Liver (tissue), 9 donors: ENCODE results near the gene ZFX. TPM values are rescaled to one million over a fixed set of nuclear protein-coding genes. Genes with fewer than 3 reads are reported as not detected.
A peak's percentile ranks its signal among the peaks of the same experiment; 100 is the strongest.

Experiments used
- DNase-seq: peaks from one replicate; pipeline ENCODE4 v3.0.0-alpha.2; 2017; ENCODE audit warnings: low spot score
- H3K27ac ChIP-seq, 2 donors: one replicate each; pipeline ENCODE4 v1.7.0; 2013; ENCODE audit warnings: inconsistent platforms in 2 of 2, low read length in 2 of 2, control low read depth in 1 of 2, low read depth in 1 of 2, mild to moderate bottlenecking in 1 of 2
- H3K27me3 ChIP-seq, 4 donors: one replicate each; pipeline versions ENCODE4 v1.6.1 to v1.7.0; 2013; ENCODE audit warnings: low read length in 3 of 4, inconsistent platforms in 1 of 4, mild to moderate bottlenecking in 1 of 4, moderate library complexity in 1 of 4; ENCODE audit not compliant: control insufficient read depth in 4 of 4, insufficient read depth in 4 of 4
- H3K36me3 ChIP-seq, 4 donors: one replicate each; pipeline versions ENCODE4 v1.6.1 to v1.7.0; 2013; ENCODE audit warnings: low read length in 3 of 4, mild to moderate bottlenecking in 3 of 4, low read depth in 1 of 4, moderate library complexity in 1 of 4; ENCODE audit not compliant: control insufficient read depth in 4 of 4, insufficient read depth in 3 of 4
- H3K4me1 ChIP-seq, 4 donors: one replicate each; pipeline versions ENCODE4 v1.6.1 to v1.7.0; 2013; ENCODE audit warnings: low read length in 3 of 4, mild to moderate bottlenecking in 3 of 4, moderate library complexity in 1 of 4; ENCODE audit not compliant: control insufficient read depth in 4 of 4, insufficient read depth in 4 of 4
- H3K4me3 ChIP-seq, 3 donors: one replicate each; pipeline versions ENCODE4 v1.6.1 to v1.7.0; 2013; ENCODE audit warnings: low read length in 3 of 3, control low read depth in 1 of 3, low read depth in 1 of 3, mild to moderate bottlenecking in 1 of 3
- H3K9ac ChIP-seq, 2 donors: one replicate each; pipeline ENCODE4 v1.7.0; 2013; ENCODE audit warnings: low read length in 2 of 2, mild to moderate bottlenecking in 2 of 2, moderate library complexity in 2 of 2, control low read depth in 1 of 2, low read depth in 1 of 2
- H3K9me3 ChIP-seq, 4 donors: one replicate each; pipeline versions ENCODE4 v1.6.1 to v1.7.0; 2013; ENCODE audit warnings: low read length in 3 of 4; ENCODE audit not compliant: control insufficient read depth in 4 of 4
- EGR1 ChIP-seq, 2 donors: IDR thresholded peaks; 2 replicates each; pipeline ENCODE4 v1.6.1; 2016 to 2018; ENCODE audit warnings: antibody characterized with exemption in 2 of 2, low read depth in 2 of 2
- FOXA2 ChIP-seq: IDR thresholded peaks from 2 replicates; pipeline ENCODE4 v1.6.1; 2016; ENCODE audit warnings: antibody characterized with exemption
- HNF4A ChIP-seq, 2 donors: conservative IDR thresholded peaks; 2 replicates each; pipeline ENCODE4 v1.6.1; 2016; ENCODE audit warnings: antibody characterized with exemption in 2 of 2, mild to moderate bottlenecking in 2 of 2
- HNF4G ChIP-seq: IDR thresholded peaks from 2 replicates; pipeline ENCODE4 v1.6.1; 2016; ENCODE audit warnings: antibody characterized with exemption
- JUND ChIP-seq, 2 donors: IDR thresholded peaks; 2 replicates each; pipeline ENCODE4 v1.6.1; 2016; ENCODE audit warnings: antibody characterized with exemption in 2 of 2
- NR2F2 ChIP-seq: IDR thresholded peaks from 2 replicates; pipeline ENCODE4 v1.6.1; 2016; ENCODE audit warnings: antibody characterized with exemption
- RAD21 ChIP-seq, 2 donors: IDR thresholded peaks; 2 replicates each; pipeline ENCODE4 v1.6.1; 2016; ENCODE audit warnings: antibody characterized with exemption in 2 of 2, mild to moderate bottlenecking in 2 of 2
- RXRA ChIP-seq, 2 donors: IDR thresholded peaks; 2 replicates each; pipeline ENCODE4 v1.6.1; 2017 to 2018; ENCODE audit warnings: antibody characterized with exemption in 2 of 2, mild to moderate bottlenecking in 1 of 2
- TAF1 ChIP-seq: conservative IDR thresholded peaks from 2 replicates; pipeline ENCODE4 v1.6.1; 2016; ENCODE audit warnings: antibody characterized with exemption, mild to moderate bottlenecking
- WGBS: extraction: QIAGEN DNeasy Blood & Tissue Kit; methylation state at CpG from one replicate; pipeline ENCODE4 v1.1.7; 2013; 5-methylcytosine and 5-hydroxymethylcytosine counted together
- polyA plus RNA-seq, 2 donors: library from polyadenylated mRNA; stranded (reverse) in 1 of 2; unstranded in 1 of 2; fragments of 200-250 nt in 1 of 2; fragments of >200 nt in 1 of 2; fragmentation: Nextera tagmentation in 1 of 2; extraction: Ambion mirVana in 1 of 2; gene quantifications; one replicate each; pipeline versions ENCODE4 v1.2.1 to v1.2.3, GENCODE V29; 2013 to 2015
- total RNA-seq, 2 donors: library from RNA; depleted of rRNA; stranded (reverse); fragments of >200 nt; gene quantifications; one replicate each; pipeline ENCODE4 v1.2.3, GENCODE V29; 2014
- TF ChIP-seq, protein P1 (sequence below): IDR thresholded peaks from 2 replicates; pipeline ENCODE4 v1.6.1; 2016; ENCODE audit warnings: antibody characterized with exemption
- TF ChIP-seq, protein P2 (sequence below): IDR thresholded peaks from 2 replicates; pipeline ENCODE4 v1.6.1; 2016; ENCODE audit warnings: antibody characterized with exemption
- TF ChIP-seq, protein P3 (sequence below): fragments of 150-350 bp; IDR thresholded peaks from 2 replicates; pipeline ENCODE4 v1.5.1; 2017; ENCODE audit warnings: improper control_type of control experiment, low read depth, low read length; ENCODE audit not compliant: missing input control
- TF ChIP-seq, protein P4 (sequence below): IDR thresholded peaks from 2 replicates; pipeline ENCODE4 v1.6.1; 2016; ENCODE audit warnings: antibody characterized with exemption, mild to moderate bottlenecking
- TF ChIP-seq, protein P5 (sequence below): IDR thresholded peaks from 2 replicates; pipeline ENCODE4 v1.6.1; 2016; ENCODE audit warnings: antibody characterized with exemption
- donor health status: healthy.
- donor health status: healthy.
- donor health status: healthy.
- donor health status: healthy.
- donor health status: healthy.

The ZFX gene
- 10 to 100 TPM; 28.2 to 50.0 TPM for total RNA-seq
- 1 to 10 TPM; 3.8 to 9.7 TPM for polyA plus RNA-seq

DNA sequence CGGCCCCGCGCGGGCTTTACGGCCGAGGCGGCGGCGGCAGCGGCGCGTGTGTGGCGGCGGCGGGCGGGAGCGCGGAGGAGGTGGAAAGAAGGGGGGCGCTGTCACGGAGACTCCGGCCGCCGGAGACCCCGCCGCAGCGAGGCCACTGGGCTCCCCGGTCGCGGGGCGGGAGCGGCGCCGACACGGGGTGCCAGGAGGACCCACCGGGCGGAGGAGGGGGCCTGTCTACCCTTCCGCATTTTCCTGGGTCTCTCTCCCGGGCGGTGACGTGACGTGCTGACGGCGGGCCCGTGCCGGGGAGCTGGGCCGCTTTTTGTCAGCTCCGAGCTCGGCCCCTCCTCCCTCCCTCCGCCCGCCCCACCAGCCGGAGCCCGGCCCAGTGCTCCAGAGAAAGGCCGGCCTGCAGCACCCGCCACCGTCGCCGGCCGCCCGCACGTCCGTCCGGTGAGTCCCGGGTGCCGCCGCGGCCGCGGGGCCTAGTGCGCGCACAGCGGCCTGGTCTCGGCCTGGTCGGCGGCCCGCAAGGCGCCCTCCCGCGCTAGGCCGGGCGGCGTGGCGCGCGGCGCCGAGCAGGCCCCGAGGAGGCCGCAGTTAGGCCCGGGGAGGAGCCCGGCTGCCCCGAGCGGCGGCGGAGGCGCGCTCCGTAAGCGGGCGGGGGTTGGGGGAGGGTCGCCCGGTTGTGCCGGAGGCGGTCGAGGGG is at the start of gene ZFX:
Gene ZFX (plus strand): TSS at position 379 of the 700 bp plus-strand sequence. CDS start 23,014 bp downstream, outside the sequence.
- under 1% methylated on average over 100 of the region's 104 CpGs for WGBS
- H3K4me1 ChIP-seq: peaks cover 5 to 62% (median 56%) of the 10 kb centered on the region in 4 donors
- H3K9ac ChIP-seq: peak within 1 kb of the TSS; percentile 97 to 98
- peak within 1 kb of the TSS; percentile 75 to 94 (median 85) for H3K4me3 ChIP-seq
- peak within 1 kb of the TSS; percentile 90 to 99 for H3K27ac ChIP-seq
- H3K9me3 ChIP-seq: no peaks in the 10 kb centered on the region
- peak; percentile 67 for DNase-seq
- peaks cover 0 to 3% (median 0%) of the 10 kb centered on the region in 4 donors for H3K36me3 ChIP-seq
- no peaks in the 10 kb centered on the region for H3K27me3 ChIP-seq
- TF ChIP-seq, protein P1, sequence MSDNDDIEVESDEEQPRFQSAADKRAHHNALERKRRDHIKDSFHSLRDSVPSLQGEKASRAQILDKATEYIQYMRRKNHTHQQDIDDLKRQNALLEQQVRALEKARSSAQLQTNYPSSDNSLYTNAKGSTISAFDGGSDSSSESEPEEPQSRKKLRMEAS: no peak
- TF ChIP-seq NR2F2 (no peak), FOXA2 (no peak), RAD21 (IDR thresholded peaks at IDR 0.05) (no peak), TAF1 (no peak), EGR1 (IDR thresholded peaks at IDR 0.05; ENCODE audit: low read depth in 2 of 2) (no peak), HNF4A (conservative IDR thresholded peaks at IDR 0.05) (no peak), HNF4G (no peak), RXRA (IDR thresholded peaks at IDR 0.05) (no peak), JUND (IDR thresholded peaks at IDR 0.05) (no peak)
- TF ChIP-seq, protein P2, sequence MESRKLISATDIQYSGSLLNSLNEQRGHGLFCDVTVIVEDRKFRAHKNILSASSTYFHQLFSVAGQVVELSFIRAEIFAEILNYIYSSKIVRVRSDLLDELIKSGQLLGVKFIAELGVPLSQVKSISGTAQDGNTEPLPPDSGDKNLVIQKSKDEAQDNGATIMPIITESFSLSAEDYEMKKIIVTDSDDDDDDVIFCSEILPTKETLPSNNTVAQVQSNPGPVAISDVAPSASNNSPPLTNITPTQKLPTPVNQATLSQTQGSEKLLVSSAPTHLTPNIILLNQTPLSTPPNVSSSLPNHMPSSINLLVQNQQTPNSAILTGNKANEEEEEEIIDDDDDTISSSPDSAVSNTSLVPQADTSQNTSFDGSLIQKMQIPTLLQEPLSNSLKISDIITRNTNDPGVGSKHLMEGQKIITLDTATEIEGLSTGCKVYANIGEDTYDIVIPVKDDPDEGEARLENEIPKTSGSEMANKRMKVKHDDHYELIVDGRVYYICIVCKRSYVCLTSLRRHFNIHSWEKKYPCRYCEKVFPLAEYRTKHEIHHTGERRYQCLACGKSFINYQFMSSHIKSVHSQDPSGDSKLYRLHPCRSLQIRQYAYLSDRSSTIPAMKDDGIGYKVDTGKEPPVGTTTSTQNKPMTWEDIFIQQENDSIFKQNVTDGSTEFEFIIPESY: no peak
- TF ChIP-seq, protein P3, sequence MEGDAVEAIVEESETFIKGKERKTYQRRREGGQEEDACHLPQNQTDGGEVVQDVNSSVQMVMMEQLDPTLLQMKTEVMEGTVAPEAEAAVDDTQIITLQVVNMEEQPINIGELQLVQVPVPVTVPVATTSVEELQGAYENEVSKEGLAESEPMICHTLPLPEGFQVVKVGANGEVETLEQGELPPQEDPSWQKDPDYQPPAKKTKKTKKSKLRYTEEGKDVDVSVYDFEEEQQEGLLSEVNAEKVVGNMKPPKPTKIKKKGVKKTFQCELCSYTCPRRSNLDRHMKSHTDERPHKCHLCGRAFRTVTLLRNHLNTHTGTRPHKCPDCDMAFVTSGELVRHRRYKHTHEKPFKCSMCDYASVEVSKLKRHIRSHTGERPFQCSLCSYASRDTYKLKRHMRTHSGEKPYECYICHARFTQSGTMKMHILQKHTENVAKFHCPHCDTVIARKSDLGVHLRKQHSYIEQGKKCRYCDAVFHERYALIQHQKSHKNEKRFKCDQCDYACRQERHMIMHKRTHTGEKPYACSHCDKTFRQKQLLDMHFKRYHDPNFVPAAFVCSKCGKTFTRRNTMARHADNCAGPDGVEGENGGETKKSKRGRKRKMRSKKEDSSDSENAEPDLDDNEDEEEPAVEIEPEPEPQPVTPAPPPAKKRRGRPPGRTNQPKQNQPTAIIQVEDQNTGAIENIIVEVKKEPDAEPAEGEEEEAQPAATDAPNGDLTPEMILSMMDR: no peak
- TF ChIP-seq, protein P4, sequence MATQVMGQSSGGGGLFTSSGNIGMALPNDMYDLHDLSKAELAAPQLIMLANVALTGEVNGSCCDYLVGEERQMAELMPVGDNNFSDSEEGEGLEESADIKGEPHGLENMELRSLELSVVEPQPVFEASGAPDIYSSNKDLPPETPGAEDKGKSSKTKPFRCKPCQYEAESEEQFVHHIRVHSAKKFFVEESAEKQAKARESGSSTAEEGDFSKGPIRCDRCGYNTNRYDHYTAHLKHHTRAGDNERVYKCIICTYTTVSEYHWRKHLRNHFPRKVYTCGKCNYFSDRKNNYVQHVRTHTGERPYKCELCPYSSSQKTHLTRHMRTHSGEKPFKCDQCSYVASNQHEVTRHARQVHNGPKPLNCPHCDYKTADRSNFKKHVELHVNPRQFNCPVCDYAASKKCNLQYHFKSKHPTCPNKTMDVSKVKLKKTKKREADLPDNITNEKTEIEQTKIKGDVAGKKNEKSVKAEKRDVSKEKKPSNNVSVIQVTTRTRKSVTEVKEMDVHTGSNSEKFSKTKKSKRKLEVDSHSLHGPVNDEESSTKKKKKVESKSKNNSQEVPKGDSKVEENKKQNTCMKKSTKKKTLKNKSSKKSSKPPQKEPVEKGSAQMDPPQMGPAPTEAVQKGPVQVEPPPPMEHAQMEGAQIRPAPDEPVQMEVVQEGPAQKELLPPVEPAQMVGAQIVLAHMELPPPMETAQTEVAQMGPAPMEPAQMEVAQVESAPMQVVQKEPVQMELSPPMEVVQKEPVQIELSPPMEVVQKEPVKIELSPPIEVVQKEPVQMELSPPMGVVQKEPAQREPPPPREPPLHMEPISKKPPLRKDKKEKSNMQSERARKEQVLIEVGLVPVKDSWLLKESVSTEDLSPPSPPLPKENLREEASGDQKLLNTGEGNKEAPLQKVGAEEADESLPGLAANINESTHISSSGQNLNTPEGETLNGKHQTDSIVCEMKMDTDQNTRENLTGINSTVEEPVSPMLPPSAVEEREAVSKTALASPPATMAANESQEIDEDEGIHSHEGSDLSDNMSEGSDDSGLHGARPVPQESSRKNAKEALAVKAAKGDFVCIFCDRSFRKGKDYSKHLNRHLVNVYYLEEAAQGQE: no peak
- TF ChIP-seq, protein P5, sequence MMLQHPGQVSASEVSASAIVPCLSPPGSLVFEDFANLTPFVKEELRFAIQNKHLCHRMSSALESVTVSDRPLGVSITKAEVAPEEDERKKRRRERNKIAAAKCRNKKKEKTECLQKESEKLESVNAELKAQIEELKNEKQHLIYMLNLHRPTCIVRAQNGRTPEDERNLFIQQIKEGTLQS: no peak

DNA sequence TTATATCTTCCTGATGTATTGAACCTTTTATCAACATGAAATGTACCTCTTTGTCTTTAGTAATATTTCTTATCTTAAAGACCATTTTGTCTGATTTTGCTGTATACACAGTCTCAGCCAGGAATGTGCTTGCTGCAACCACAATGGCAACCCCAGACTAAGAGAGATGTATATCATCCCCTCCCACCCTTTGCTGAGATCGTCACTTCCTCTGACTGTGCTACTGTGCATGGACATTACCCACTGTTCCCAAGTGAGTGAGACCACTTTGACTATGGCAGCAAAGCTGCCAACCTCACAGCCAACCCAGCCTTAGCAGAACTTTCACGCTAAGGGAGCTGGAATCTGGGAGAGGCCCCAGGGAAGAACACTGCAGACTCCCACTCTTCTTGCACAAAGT is 48.8 kb upstream of the ZFX start:
- Histone ChIP-seq H3K4me1 (no peaks in the 10 kb centered on the region), H3K9ac (no peak overlapping the region), H3K4me3 (no peak overlapping the region), H3K9me3 (no peaks in the 10 kb centered on the region), H3K36me3 (no peaks in the 10 kb centered on the region), H3K27ac (no peak overlapping the region), H3K27me3 (peaks cover 0 to 2% (median 0%) of the 10 kb centered on the region in 4 donors)
- TF ChIP-seq HNF4G: no peak
- TF ChIP-seq, protein P3: no peak
- TF ChIP-seq, protein P4: no peak
- no peak for TF ChIP-seq FOXA2
- 85% methylated on average over 2 of the region's 2 CpGs for WGBS
- DNase-seq: no peak
